Stimulated activated CD8-positive, alpha-beta memory T cell treated with anti-CD3 and anti-CD28 coated beads, Interleukin-12 subunit alpha, Interleukin-12 subunit beta, amount 100 ng/mL, for 1 hour (primary cell): ENCODE results near the gene LONP2.
A peak's percentile ranks its signal among the peaks of the same experiment; 100 is the strongest.

Experiments used
- DNase-seq: peaks from one replicate; pipeline ENCODE4 v3.0.0-alpha.2; 2020; ENCODE audit warnings: low read depth

Gene LONP2

DNA sequence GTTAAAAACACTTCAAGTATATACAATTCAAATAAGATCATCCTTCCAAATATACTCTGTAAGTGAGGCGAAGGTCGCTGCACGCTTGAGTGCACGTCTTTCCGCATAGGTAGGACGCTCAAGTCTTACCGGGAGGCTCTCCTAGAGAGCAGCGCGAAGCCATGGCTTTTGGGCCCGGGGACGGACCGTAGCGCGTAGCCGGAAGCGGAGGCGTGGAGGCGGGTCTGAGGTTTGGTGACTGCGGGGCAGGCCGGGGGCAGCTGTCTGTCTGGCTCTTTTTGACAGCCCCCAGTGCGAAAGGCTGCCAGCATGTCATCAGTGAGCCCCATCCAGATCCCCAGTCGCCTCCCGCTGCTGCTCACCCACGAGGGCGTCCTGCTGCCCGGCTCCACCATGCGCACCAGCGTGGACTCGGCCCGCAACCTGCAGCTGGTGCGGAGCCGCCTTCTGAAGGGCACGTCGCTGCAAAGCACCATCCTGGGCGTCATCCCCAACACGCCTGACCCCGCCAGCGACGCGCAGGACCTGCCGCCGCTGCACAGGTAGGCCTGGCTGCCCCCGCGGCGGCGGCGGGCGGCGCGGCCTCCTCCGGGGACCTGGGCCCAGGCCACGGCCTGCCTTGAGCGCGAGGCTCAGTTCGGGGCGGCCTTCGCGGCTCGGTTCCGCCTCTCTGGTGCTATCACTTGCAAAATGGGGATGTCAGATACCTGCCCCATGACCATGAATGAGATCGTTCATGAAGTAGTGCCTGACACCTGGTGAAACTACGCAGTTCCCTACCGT, at the start of gene LONP2:
Gene LONP2, plus strand, starts transcription at position 221 of the 783 bp plus-strand sequence. Its CDS starts 89 bp downstream, at position 310.
- DNase-seq: peak; percentile 80

DNA sequence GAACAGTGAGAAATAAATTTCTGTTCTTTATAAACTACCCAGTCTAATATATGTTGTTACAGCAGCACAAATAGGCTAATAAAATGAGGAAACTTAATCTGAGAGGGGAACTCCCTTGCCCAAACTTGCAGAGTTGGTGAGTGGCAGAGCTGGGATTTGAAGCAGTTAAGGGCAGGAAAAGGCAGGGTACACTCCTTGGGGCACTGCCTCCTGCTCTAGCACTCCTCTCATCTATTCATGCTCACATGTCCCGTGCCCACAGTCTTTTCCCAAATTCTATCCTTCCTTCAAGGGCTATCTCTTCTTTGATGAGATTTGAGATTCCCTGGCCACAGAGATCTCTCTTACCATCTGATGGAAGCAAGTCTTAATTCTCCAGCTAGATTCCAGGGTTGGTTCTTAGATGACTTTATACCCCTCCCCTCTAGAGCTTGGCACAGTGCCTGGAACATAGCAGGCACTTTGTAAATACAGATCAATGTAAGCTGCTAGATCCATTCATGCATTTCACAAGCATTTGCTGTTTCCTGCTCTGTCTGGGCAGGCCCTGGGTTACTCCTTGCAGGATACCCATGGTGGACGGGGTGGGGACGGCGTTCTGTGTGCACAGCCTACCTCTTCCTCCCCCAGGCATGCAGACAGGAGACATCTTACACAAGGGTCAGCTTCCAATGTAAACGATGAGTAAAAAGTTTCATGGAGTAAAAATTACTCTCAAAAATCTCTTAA, 49.1 kb upstream of the LONP2 start:
- no peak for DNase-seq

DNA sequence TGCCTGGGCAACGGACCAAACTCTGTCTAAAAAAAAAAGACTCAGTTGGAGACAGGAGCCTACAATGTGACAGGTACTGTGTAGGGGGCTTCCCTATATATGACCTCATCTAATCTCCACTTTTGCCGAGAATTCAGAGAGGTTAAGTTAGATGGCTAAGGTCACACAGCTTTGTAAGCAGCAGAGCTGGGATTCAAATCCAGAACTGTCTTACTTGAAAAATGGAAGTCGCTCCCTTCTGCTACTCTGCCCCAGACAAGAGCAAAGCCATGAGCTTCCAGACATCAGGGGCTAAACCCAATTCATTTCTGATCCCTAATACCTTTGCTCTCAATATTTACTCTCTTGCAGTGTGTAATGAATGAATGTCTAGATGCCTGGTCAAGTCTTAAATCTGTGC, 46.8 kb upstream of the LONP2 start:
- no peak for DNase-seq

DNA sequence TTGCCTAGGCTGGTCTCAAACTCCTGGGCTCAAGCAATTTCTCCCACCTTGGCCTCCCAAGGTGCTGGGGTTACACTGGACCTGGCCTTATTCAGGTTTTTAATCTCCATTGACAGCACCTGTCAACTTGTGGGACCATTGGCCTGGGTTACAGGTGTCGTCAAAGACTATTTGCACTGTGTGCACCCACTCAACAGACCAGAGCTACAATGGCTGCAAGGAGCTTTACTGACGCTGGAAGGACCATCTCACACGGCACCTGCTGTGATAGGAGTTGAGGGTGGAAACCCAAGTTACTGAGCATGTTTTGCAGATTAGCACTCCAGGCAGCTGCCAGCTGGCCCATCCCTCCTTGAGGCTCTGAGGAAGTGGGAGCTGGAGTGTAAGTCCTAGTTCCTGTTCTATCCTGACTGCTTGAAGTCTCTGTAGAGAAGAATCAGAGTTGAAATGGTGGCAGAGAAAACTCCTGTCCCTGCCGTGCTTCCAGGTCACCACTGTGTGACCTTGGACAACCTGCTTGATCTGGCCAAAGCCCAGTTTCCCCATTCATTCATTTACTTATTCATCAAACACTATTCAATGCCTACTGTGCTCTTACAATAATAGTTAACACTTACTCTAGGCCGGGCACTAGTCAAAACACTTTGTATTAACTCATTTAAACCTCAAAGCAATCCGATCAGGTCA, 42.4 kb upstream of the LONP2 start:
- no peak for DNase-seq

- no peak for DNase-seq
Observed at GRCh38 chr16:48203974-48204824, 39.9 kb upstream of the LONP2 start.

GRCh38 chr16:48204825-48205151, 39.3 kb upstream of the LONP2 start:
- DNase-seq: no peak

- DNase-seq: no peak
Observed at GRCh38 chr16:48206594-48207242, 37.4 kb upstream of the LONP2 start.

DNA sequence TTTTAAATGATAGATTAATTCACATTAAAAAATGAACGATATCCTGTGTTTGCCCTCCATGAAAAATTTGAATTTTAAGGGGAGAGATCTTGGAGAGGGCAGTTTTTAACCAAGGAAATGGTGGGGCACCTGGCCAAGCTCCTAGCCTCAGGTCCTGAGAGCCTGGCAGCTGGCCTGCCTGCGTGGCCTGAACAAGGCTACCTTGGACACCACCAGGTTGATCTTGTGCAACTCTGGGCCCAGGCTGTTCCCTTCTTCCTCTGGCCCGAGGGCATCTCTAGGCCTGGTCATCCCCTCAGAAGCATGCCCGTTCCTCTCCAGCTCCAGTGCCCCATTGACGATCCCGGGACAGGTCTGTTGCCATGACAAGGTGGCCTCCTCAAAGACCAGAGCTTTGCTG, 33.4 kb upstream of the LONP2 start:
- DNase-seq: no peak

DNA sequence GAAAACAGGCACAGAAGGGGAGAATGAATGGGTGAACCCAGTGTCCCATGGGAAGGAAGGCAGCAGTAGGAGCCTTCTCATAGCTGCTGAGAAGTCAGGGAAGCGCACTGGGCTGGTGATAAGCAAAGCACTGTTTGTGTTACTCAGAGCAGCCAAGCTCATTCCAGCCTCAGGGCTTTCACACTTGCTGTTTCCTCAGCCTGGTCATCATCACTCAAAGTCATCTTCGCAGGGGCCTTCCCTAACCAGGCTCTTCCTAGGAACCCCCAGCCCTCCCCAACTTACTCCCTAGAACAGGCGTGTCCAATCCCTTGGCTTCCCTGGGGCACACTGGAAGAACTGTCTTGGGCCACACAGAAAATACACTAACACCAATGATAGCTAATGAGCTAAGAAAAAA, 32.1 kb upstream of the LONP2 start:
- no peak for DNase-seq

GRCh38 chr16:48215738-48216137, 28.4 kb upstream of the LONP2 start:
- DNase-seq: no peak

DNA sequence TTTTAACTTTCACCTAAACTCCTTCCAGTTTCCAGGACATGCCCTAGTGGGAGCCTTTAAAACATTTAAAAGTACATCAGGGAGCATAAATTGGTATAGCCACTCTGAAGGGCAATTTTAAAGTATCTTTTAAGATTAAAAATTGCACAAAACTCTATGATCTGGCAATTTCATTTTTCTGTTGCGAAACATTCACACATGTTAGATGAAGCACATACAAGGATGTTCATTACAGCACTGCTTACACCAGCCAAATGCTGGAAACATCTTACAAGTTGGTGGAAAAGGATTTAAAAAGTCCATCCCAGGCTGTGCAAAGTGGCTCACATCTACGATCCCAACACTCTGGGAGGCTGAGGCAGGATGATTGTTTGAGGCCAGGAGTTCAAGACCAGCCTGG, 26.4 kb upstream of the LONP2 start:
- no peak for DNase-seq

DNA sequence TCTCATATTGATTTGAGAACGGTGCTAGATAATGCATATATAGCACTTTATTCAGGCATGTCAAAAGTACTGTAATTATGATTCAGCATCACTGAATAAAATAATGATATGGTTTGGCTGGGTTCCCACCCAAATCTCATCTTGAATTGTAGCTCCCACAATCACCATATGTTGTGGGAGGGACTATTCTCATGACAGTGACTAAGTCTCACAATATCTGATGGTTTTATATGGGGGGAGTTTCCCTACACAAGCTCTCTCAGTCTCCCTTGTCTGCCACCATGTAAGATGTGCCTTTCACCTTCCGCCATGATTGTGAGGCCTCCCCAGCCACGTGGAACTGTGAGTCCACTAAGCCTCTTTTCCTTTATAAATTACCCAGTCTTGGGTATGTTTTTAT, 25.6 kb upstream of the LONP2 start:
- no peak for DNase-seq

DNA sequence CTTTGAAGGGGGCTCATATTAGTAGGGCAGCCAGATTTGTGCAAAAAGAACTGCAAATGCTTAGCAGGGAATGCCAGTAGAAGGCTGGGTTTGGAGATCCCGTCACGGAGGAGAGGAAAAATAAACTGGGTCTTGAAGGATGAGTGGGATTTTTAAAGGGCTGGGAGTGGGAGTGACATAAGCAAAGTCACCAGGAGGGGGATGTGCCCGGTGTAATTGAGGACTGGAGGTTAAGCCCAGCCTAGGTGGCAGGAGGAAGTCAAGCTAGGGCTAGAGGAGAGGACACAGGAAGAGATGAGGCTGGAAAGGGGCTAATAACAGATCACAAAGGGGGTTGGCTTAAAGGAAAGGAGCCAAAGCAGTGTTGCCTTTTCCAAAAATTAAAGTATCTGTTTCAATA, 23.2 kb upstream of the LONP2 start:
- DNase-seq: no peak

DNA sequence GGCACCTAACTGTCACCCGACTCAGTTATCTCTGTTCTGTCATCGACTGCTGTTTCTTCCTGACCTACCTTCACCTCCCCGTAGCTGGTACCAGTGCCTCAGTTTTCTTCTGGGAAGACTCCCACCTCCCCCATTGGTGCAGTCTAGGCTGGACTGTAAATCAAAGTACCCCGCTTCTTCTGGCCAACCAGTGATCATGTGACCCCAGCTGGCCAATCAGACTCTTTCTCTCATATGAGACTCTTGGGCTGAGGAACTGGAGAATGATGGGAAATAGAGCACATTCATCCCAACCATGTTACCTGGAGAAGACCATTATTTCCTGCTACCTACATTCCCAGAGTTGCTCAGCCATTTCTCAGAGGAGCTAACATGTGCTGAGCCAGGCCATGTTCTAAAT, 20.6 kb upstream of the LONP2 start:
- no peak for DNase-seq

DNA sequence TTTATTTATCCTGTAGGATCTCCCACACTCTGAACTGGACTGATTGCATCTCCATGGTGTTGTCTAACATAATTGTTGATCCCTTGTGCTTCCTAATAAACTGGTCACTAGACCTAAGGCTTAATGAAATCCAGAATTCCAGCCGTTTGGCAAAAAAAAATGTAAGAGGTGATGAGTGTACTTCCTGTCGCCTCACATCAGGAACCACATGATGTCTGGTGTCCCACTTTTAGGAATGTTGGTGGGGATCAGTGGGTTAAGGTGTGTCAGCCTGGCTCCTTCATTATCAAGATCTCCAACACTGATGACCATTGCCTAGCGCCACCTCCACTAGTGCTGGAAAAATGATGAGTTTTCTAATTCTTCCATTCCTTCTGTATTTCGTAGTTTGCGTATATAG, 18.6 kb upstream of the LONP2 start:
- no peak for DNase-seq

DNA sequence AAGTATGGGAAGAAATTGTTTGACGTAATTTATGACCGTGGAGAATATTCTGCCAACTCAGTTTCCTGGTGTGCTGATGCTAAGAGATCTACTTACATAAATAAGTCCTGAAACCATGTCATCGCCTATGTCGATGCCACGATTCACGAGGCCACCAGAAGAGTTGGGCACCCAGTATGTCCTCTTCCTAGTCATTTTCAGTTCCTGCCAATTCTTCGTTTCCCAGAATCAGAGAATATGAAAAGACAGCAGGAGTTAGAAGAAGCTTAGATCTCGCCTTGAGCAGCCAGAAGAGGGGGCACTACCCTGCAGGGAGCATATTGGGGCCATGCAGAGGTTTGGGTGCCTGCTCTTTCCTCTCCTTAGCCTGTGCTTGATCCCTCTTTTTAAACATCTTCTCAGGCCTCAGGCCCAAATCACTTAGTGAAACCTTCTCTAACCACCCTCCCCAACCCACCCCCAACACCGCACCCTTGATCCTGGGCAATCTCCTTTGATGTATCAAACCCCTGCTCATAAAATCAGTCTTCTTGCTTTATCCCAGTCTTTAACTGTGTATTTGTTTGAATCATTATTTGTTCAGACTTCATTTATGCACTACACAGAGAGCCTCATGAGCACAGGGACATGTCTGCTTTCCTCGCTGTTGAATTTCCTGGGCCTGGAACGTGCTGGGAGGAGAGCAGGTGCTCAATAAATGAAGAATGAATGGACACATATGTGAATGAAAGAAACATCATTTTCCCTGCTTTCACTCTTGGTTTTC, 12.2 kb upstream of the LONP2 start:
- DNase-seq: no peak

DNA sequence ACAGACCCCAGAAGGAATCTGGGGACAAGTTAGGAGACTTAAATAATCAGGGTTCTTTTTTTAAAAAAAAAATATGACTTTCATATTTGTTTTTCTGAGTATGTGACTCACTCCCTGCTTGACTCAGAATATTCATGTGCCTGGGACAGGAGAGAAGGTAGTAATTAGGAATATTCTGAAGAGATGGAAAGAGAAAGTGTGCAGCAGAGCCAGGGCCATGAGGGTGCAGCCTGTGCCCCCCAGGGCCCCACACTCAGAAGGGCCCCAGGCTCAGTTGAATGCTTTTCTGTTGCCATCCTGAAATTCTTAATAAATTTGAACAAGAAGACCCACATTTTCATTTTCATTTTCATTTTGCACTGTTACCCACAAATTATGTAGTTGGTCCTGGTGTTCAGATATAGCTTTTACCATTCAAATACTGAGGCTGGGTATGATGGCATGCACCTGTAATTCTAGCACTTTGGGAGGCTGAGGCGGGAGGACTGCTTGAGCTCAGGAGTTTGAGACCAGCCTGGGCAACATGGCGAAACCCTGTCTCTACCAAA, 11.5 kb upstream of the LONP2 start:
- DNase-seq: no peak

DNA sequence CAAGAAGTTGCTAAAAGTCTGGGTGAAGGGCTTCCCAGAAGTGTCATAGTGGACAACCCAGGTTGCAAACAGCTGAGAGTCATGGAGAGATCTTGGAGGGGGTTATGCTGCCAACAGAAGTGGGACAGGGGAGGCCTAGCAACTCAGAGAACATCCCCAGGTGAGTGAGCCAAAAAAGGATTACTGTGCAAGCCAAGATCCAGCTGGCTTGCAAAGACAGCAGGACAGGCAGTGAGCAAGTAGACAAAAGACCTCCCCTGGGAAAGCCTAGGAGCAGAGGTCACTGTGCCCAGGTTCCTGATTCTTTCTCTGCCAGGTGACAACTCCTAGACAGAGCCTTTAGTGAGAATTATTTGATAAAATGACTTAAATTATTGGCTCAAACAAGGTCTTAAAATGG, 9.5 kb upstream of the LONP2 start:
- DNase-seq: no peak

- DNase-seq: no peak
Observed at GRCh38 chr16:48235058-48235555, 9.0 kb upstream of the LONP2 start.

DNA sequence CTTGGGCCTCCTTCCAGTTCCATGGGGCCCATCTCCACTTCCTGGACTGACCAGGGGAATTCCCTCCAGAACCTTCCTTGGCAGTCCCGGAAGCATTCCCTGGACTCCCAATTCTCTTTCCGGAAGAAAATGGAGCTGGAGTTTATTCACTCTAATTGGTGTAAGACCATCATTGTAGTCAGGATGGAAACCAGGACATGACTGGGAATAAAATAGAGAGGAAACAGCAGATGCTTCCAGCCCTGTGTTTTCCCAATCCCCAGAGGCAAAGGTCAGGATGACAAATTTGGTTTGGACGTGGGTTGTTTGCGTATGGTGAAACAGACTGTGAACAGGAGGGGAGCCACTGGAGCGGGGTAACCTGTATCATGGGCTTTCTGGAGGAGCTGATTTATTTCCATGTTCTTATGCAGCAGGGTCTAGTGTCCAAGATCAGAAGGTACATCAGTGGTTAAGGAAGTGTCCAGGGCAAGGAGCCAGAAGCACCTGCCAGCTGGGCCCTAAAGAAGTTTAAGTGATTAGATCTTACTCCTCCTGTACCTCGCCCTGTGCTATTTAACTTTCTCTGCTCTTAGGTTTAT, 8.5 kb upstream of the LONP2 start:
- no peak for DNase-seq
